GM12865 (cell line): ENCODE results near the gene TICAM2.

Experiments used
- DNase-seq: peaks from one replicate; pipeline ENCODE4 v3.0.0; 2010; ENCODE audit warnings: low read depth
- H3K4me3 ChIP-seq: 2 replicates; pipeline ENCODE4 v1.5.1; 2011; ENCODE audit warnings: mild to moderate bottlenecking, low read depth, low read length, control low read depth
- TF ChIP-seq, protein P1 (sequence below): IDR thresholded peaks from 2 replicates; pipeline ENCODE4 v1.5.1; 2011; ENCODE audit warnings: low read length, control low read depth, low read depth, inconsistent platforms; ENCODE audit not compliant: insufficient read depth; ENCODE audit errors: missing control alignments

Gene TICAM2

DNA sequence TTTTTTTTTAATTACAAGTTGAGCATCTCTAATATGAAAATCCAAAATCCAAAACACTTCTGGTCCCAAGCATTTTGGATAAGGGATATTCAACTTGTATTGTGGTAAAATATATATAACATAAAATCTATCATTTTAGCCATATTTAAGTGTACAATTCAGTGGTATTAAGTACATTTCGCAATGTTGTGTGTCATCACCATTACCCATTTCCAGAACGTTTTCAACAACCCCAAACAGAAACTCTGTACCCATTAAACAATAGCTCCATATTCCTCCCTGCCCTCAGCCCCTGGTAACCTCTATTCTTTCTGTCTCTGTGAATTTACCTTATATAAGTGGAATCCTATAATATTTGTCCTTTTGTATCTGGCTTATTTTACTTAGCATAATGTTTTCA, 24.9 kb downstream of the TICAM2 start:
- TF ChIP-seq, protein P1, sequence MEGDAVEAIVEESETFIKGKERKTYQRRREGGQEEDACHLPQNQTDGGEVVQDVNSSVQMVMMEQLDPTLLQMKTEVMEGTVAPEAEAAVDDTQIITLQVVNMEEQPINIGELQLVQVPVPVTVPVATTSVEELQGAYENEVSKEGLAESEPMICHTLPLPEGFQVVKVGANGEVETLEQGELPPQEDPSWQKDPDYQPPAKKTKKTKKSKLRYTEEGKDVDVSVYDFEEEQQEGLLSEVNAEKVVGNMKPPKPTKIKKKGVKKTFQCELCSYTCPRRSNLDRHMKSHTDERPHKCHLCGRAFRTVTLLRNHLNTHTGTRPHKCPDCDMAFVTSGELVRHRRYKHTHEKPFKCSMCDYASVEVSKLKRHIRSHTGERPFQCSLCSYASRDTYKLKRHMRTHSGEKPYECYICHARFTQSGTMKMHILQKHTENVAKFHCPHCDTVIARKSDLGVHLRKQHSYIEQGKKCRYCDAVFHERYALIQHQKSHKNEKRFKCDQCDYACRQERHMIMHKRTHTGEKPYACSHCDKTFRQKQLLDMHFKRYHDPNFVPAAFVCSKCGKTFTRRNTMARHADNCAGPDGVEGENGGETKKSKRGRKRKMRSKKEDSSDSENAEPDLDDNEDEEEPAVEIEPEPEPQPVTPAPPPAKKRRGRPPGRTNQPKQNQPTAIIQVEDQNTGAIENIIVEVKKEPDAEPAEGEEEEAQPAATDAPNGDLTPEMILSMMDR, result no peak
- no peak for DNase-seq
- H3K4me3 ChIP-seq, result no peak overlapping the region

- DNase-seq, result peak; percentile 68
- TF ChIP-seq, protein P1, result no peak
Observed at GRCh38 chr5:115575167-115576070, 26.9 kb downstream of the TICAM2 start.

GRCh38 chr5:115573133-115573532, 29.1 kb downstream of the TICAM2 start:
- H3K4me3 ChIP-seq, result no peak overlapping the region
- TF ChIP-seq, protein P1, result no peak
- DNase-seq, result no peak

More at GRCh38 chr5:115575167-115576070, 26.9 kb downstream of the TICAM2 start:
- no peak overlapping the region for H3K4me3 ChIP-seq

- DNase-seq, result no peak
- TF ChIP-seq, protein P1, result no peak
- no peak overlapping the region for H3K4me3 ChIP-seq
Observed at GRCh38 chr5:115571441-115571878, 30.8 kb downstream of the TICAM2 start.

GRCh38 chr5:115568668-115569067, 33.6 kb downstream of the TICAM2 start:
- TF ChIP-seq, protein P1, result no peak
- no peak overlapping the region for H3K4me3 ChIP-seq
- no peak for DNase-seq

DNA sequence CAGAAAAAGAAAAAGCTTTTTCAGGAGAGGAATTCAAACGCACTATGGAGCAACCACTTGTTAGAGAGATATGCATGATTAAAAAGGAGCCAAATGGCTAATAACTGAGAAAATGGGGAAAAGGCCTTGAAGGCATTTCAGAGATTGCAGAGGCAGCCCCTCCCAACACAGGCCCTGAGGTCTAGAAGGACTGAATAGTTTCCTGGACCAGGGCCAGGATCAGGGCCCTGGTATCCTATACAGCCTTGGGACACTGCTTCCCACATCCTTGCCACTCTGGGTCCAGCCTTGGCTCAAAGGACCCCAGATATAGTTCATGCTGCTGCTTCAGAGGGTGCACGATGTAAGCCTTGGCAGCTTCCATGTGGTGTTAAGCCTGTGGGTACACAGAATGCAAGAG, 37.0 kb downstream of the TICAM2 start:
- no peak overlapping the region for H3K4me3 ChIP-seq
- no peak for DNase-seq
- TF ChIP-seq, protein P1, result no peak
